ENCODE results near the gene PACS2. TPM values are rescaled to one million over a fixed set of nuclear protein-coding genes. Genes with fewer than 3 reads are reported as not detected.

The PACS2 gene
- total RNA-seq, 1 experiment from 2014 or later: 100 TPM

DNA sequence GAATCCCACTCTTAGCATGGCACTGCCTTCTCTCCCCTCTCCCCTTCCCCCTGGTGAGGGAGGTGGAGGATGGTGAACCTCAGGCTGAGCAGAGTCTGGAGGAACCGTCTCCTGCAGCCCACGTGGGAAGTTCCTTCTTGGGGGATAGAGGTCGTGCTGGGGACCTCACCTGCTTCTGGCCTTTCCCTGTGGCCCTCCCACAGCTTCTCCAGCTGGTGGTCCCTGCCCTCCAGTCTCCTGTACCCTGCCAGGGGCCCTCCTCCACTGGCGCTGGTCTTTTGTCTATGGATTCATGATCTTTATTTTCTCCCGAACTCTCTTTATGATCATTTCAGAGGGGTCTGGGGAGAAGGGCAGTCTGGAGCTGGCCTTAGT is 96.1 kb downstream of the PACS2 start (continued):
- TF ChIP-seq ZNF532 (CRISPR knock-in tag; IDR thresholded peaks at IDR 0.05; ENCODE audit: borderline replicate concordance) (no peak), ZNF121 (CRISPR knock-in tag; IDR thresholded peaks at IDR 0.05) (no peak), NR2C2 (CRISPR knock-in tag; IDR thresholded peaks at IDR 0.05) (no peak), TCF7 (CRISPR knock-in tag; IDR thresholded peaks at IDR 0.05; ENCODE audit: low read depth) (no peak), SP1 (CRISPR knock-in tag; conservative IDR thresholded peaks at IDR 0.05) (no peak)

GRCh38 chr14:105411017-105411941 is 96.7 kb downstream of the PACS2 start:
- Mint-ChIP-seq H3K27me3 (ENCODE audit: low read depth) (peaks cover 85% of the 10 kb centered on the region), H3K4me3 (peak overlapping the region; percentile 60), H3K27ac (no peak overlapping the region), H3K36me3 (peaks cover 5% of the 10 kb centered on the region; the same call in 1 of the 2 replicates), H3K4me1 (peaks cover 13% of the 10 kb centered on the region), H3K9me3 (peaks cover 3% of the 10 kb centered on the region; the same call in 1 of the 2 replicates)
- peak; percentile 19; the same call in 1 of the 2 replicates for TF ChIP-seq FOXP1 (CRISPR knock-in tag; IDR thresholded peaks at IDR 0.05; ENCODE audit: borderline replicate concordance)
- TF ChIP-seq, protein P1, sequence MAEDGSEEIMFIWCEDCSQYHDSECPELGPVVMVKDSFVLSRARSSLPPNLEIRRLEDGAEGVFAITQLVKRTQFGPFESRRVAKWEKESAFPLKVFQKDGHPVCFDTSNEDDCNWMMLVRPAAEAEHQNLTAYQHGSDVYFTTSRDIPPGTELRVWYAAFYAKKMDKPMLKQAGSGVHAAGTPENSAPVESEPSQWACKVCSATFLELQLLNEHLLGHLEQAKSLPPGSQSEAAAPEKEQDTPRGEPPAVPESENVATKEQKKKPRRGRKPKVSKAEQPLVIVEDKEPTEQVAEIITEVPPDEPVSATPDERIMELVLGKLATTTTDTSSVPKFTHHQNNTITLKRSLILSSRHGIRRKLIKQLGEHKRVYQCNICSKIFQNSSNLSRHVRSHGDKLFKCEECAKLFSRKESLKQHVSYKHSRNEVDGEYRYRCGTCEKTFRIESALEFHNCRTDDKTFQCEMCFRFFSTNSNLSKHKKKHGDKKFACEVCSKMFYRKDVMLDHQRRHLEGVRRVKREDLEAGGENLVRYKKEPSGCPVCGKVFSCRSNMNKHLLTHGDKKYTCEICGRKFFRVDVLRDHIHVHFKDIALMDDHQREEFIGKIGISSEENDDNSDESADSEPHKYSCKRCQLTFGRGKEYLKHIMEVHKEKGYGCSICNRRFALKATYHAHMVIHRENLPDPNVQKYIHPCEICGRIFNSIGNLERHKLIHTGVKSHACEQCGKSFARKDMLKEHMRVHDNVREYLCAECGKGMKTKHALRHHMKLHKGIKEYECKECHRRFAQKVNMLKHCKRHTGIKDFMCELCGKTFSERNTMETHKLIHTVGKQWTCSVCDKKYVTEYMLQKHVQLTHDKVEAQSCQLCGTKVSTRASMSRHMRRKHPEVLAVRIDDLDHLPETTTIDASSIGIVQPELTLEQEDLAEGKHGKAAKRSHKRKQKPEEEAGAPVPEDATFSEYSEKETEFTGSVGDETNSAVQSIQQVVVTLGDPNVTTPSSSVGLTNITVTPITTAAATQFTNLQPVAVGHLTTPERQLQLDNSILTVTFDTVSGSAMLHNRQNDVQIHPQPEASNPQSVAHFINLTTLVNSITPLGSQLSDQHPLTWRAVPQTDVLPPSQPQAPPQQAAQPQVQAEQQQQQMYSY (CRISPR knock-in tag; IDR thresholded peaks at IDR 0.05): peak; percentile 12; the same call in 1 of the 2 replicates
- peak; percentile 36; the same call in 1 of the 2 replicates for TF ChIP-seq E2F5 (CRISPR knock-in tag; IDR thresholded peaks at IDR 0.05)
- no peak for TF ChIP-seq FOXP4 (CRISPR knock-in tag; IDR thresholded peaks at IDR 0.05)
- TF ChIP-seq ZNF423 (CRISPR knock-in tag; IDR thresholded peaks at IDR 0.05): peak; percentile 8; the same call in 1 of the 2 replicates
- TF ChIP-seq IRF1 (CRISPR knock-in tag; IDR thresholded peaks at IDR 0.05): 0 out of 2 replicates have a peak, but pooled peaks have one; percentile 32
- POLR2A ChIA-PET: interaction anchor here (0.9 to 1.0 kb wide), 2 partner anchors 8 to 220 kb away, joined by 3 read pairs; partner anchors contain the start of gene MTA1
- peak; percentile 35 for ATAC-seq
- CTCF ChIA-PET: interaction anchor here (0.6 to 1.9 kb wide), 7 partner anchors 10 to 393 kb away, joined by 3 to 15 read pairs (median 4); no protein-coding TSS in a partner anchor
- DNase-seq (ENCODE audit: low spot score): peak; percentile 14
